ENCODE data around the gene SDK2.

- TF ChIP-seq RCOR1 (IDR thresholded peaks at IDR 0.05; ENCODE audit: insufficient replicate concordance, low read length): no peak
- no peak for TF ChIP-seq CTCF (conservative IDR thresholded peaks at IDR 0.05; ENCODE audit: low read depth, low read length)
- no peak for TF ChIP-seq RFX5 (IDR thresholded peaks at IDR 0.05; ENCODE audit: low read depth, low read length)
- TF ChIP-seq POLR2A (IDR thresholded peaks at IDR 0.05; ENCODE audit: low read depth, low read length): no peak
- no peak for TF ChIP-seq MAZ (IDR thresholded peaks at IDR 0.05; ENCODE audit: borderline replicate concordance, low read depth, low read length)
- TF ChIP-seq ELK1 (IDR thresholded peaks at IDR 0.05; ENCODE audit: borderline replicate concordance, low read depth, low read length): no peak
- TF ChIP-seq SMC3 (IDR thresholded peaks at IDR 0.05; ENCODE audit: low read depth, low read length): no peak
- TF ChIP-seq MXI1 (IDR thresholded peaks at IDR 0.05; ENCODE audit: borderline replicate concordance, low read depth, low read length): no peak
- no peak for TF ChIP-seq CEBPB (IDR thresholded peaks at IDR 0.05; ENCODE audit: low read depth, low read length)
- no peak for TF ChIP-seq BHLHE40 (IDR thresholded peaks at IDR 0.05; ENCODE audit: low read depth, low read length)
- no peak for TF ChIP-seq CHD1 (IDR thresholded peaks at IDR 0.05; ENCODE audit: low read depth, low read length)
- TF ChIP-seq, protein P1, sequence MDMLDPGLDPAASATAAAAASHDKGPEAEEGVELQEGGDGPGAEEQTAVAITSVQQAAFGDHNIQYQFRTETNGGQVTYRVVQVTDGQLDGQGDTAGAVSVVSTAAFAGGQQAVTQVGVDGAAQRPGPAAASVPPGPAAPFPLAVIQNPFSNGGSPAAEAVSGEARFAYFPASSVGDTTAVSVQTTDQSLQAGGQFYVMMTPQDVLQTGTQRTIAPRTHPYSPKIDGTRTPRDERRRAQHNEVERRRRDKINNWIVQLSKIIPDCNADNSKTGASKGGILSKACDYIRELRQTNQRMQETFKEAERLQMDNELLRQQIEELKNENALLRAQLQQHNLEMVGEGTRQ (IDR thresholded peaks at IDR 0.05; ENCODE audit: low read depth, low read length): no peak
- no peak for TF ChIP-seq RAD21 (IDR thresholded peaks at IDR 0.05; ENCODE audit: low read length)
Measured at GRCh38 chr17:73423806-73424205, 220.4 kb downstream of the SDK2 start.
